Measurements from ENCODE around the gene WDR5.

- TF ChIP-seq CTCF (IDR thresholded peaks at IDR 0.05) = no peak
- no peak for TF ChIP-seq MAX (IDR thresholded peaks at IDR 0.05; ENCODE audit: low read depth)
- TF ChIP-seq SMC3 (IDR thresholded peaks at IDR 0.05; ENCODE audit: low read depth, low read length) = no peak
Measured at GRCh38 chr9:134198791-134199190, 62.9 kb downstream of the WDR5 start.
